ENCODE measurements around the gene FOXO4.
A peak's percentile ranks its signal among the peaks of the same experiment; 100 is the strongest.

Gene FOXO4

GRCh38 chrX:71103110-71103983 is 7.7 kb downstream of the FOXO4 start:
- H4K12ac ChIP-seq (ENCODE audit: low read depth, low read length) = no peak overlapping the region
- no peak overlapping the region for H2BK5ac ChIP-seq (ENCODE audit: low read depth, low read length, poor library complexity)
- peak overlapping the region; percentile 69 for H2BK12ac ChIP-seq (ENCODE audit: low read length)
- no peak overlapping the region for H2AK5ac ChIP-seq (ENCODE audit: low read length)
- H3K79me2 ChIP-seq (ENCODE audit: control insufficient read depth, insufficient read depth, low read length, poor library complexity) = no peaks in the 10 kb centered on the region
- peaks cover 0 to 7% of the 10 kb centered on the region in 2 experiments for H3K36me3 ChIP-seq (ENCODE audit: control insufficient read depth in 1 of 2, insufficient read depth in 2 of 2, low read length in 2 of 2)
- H3K4me3 ChIP-seq (ENCODE audit: low read depth, low read length) = no peak overlapping the region
- H3K27ac ChIP-seq (ENCODE audit: low read depth, low read length) = peak overlapping the region; percentile 66
- H4K91ac ChIP-seq (ENCODE audit: low read depth, low read length) = peak overlapping the region; percentile 63
- peak overlapping the region; percentile 45 for H3K4me2 ChIP-seq (ENCODE audit: low read length)
- H3K18ac ChIP-seq (ENCODE audit: low read length) = no peak overlapping the region
- no peak overlapping the region for H2BK120ac ChIP-seq (ENCODE audit: insufficient read depth, low read length, poor library complexity)
- H3K79me1 ChIP-seq (ENCODE audit: low read length) = peaks cover 7% of the 10 kb centered on the region
- no peak overlapping the region for H2AFZ ChIP-seq (ENCODE audit: insufficient read depth, low read length, poor library complexity)
- no peak overlapping the region for H3K23ac ChIP-seq (ENCODE audit: low read length)
- no peaks in the 10 kb centered on the region for H3K9me3 ChIP-seq (ENCODE audit: insufficient read depth, low read depth, low read length)
- H3K4me1 ChIP-seq (ENCODE audit: control insufficient read depth in 1 of 2, insufficient read depth in 2 of 2, low read length in 2 of 2) = peaks cover 25 to 40% of the 10 kb centered on the region in 2 experiments
- H3K9ac ChIP-seq (ENCODE audit: low read length) = no peak overlapping the region
- peak overlapping the region; percentile 63 for H3K14ac ChIP-seq (ENCODE audit: low read length)
- peak in 1 of 2 donors; percentile 13 for DNase-seq
- H3K4ac ChIP-seq (ENCODE audit: low read depth, low read length) = no peak overlapping the region
- WGBS (ENCODE audit: extremely low coverage, insufficient coverage, insufficient read length) = no CpG with 5 or more reads among the region's 10 CpGs
- H4K8ac ChIP-seq (ENCODE audit: low read depth, low read length) = peak overlapping the region; percentile 57
- no peaks in the 10 kb centered on the region for H3K27me3 ChIP-seq (ENCODE audit: insufficient read depth, low read length)

- Histone ChIP-seq H3K23ac (ENCODE audit: low read length) (no peak overlapping the region), H3K4me1 (ENCODE audit: control insufficient read depth in 1 of 2, insufficient read depth in 2 of 2, low read length in 2 of 2) (peaks cover 25 to 41% of the 10 kb centered on the region in 2 experiments), H3K9me3 (ENCODE audit: insufficient read depth, low read depth, low read length) (no peaks in the 10 kb centered on the region), H2BK12ac (ENCODE audit: low read length) (no peak overlapping the region), H3K27me3 (ENCODE audit: insufficient read depth, low read length) (no peaks in the 10 kb centered on the region), H3K27ac (ENCODE audit: low read depth, low read length) (no peak overlapping the region), H2AFZ (ENCODE audit: insufficient read depth, low read length, poor library complexity) (no peak overlapping the region), H3K79me2 (ENCODE audit: control insufficient read depth, insufficient read depth, low read length, poor library complexity) (no peaks in the 10 kb centered on the region), H3K14ac (ENCODE audit: low read length) (no peak overlapping the region), H2AK5ac (ENCODE audit: low read length) (no peak overlapping the region), H4K8ac (ENCODE audit: low read depth, low read length) (no peak overlapping the region), H3K9ac (ENCODE audit: low read length) (no peak overlapping the region), H3K36me3 (ENCODE audit: control insufficient read depth in 1 of 2, insufficient read depth in 2 of 2, low read length in 2 of 2) (peaks cover 0 to 6% of the 10 kb centered on the region in 2 experiments), H2BK120ac (ENCODE audit: insufficient read depth, low read length, poor library complexity) (no peak overlapping the region), H2BK5ac (ENCODE audit: low read depth, low read length, poor library complexity) (no peak overlapping the region), H4K91ac (ENCODE audit: low read depth, low read length) (no peak overlapping the region), H3K4me2 (ENCODE audit: low read length) (no peak overlapping the region), H4K12ac (ENCODE audit: low read depth, low read length) (no peak overlapping the region), H3K79me1 (ENCODE audit: low read length) (peaks cover 7% of the 10 kb centered on the region), H3K4ac (ENCODE audit: low read depth, low read length) (no peak overlapping the region), H3K4me3 (ENCODE audit: low read depth, low read length) (no peak overlapping the region), H3K18ac (ENCODE audit: low read length) (no peak overlapping the region)
- WGBS (ENCODE audit: extremely low coverage, insufficient coverage, insufficient read length) = no CpG with 5 or more reads among the region's 3 CpGs
- no peak for DNase-seq
Observed at GRCh38 chrX:71105628-71106027, 10.0 kb downstream of the FOXO4 start.

GRCh38 chrX:71106427-71106826 is 10.8 kb downstream of the FOXO4 start, which contains the start of gene CXorf65:
Gene CXorf65, minus strand, starts transcription at chrX:71106740. Its CDS starts 184 bp downstream, at chrX:71106556.
- Histone ChIP-seq H3K4ac (ENCODE audit: low read depth, low read length) (peak within 1 kb of the TSS; percentile 6), H3K79me1 (ENCODE audit: low read length) (peaks cover 7% of the 10 kb centered on the region), H3K27ac (ENCODE audit: low read depth, low read length) (peak within 1 kb of the TSS; percentile 54), H4K8ac (ENCODE audit: low read depth, low read length) (peak within 1 kb of the TSS; percentile 52), H3K4me3 (ENCODE audit: low read depth, low read length) (no peak within 1 kb of the TSS), H2BK5ac (ENCODE audit: low read depth, low read length, poor library complexity) (peak within 1 kb of the TSS; percentile 32), H2AFZ (ENCODE audit: insufficient read depth, low read length, poor library complexity) (no peak within 1 kb of the TSS), H3K18ac (ENCODE audit: low read length) (no peak within 1 kb of the TSS), H2AK5ac (ENCODE audit: low read length) (no peak within 1 kb of the TSS), H2BK120ac (ENCODE audit: insufficient read depth, low read length, poor library complexity) (peak within 1 kb of the TSS; percentile 87), H3K79me2 (ENCODE audit: control insufficient read depth, insufficient read depth, low read length, poor library complexity) (no peaks in the 10 kb centered on the region), H3K14ac (ENCODE audit: low read length) (peak within 1 kb of the TSS; percentile 58), H2BK12ac (ENCODE audit: low read length) (peak within 1 kb of the TSS; percentile 61), H3K9ac (ENCODE audit: low read length) (no peak within 1 kb of the TSS), H3K36me3 (ENCODE audit: control insufficient read depth in 1 of 2, insufficient read depth in 2 of 2, low read length in 2 of 2) (peaks cover 0 to 2% of the 10 kb centered on the region in 2 experiments), H3K4me1 (ENCODE audit: control insufficient read depth in 1 of 2, insufficient read depth in 2 of 2, low read length in 2 of 2) (peaks cover 20 to 35% of the 10 kb centered on the region in 2 experiments), H3K27me3 (ENCODE audit: insufficient read depth, low read length) (no peaks in the 10 kb centered on the region), H4K12ac (ENCODE audit: low read depth, low read length) (no peak within 1 kb of the TSS), H4K91ac (ENCODE audit: low read depth, low read length) (peak within 1 kb of the TSS; percentile 36), H3K23ac (ENCODE audit: low read length) (no peak within 1 kb of the TSS), H3K4me2 (ENCODE audit: low read length) (peak within 1 kb of the TSS; percentile 30), H3K9me3 (ENCODE audit: insufficient read depth, low read depth, low read length) (no peaks in the 10 kb centered on the region)
- WGBS (ENCODE audit: extremely low coverage, insufficient coverage, insufficient read length) = no CpG with 5 or more reads among the region's 1 CpG
- no peak for DNase-seq

GRCh38 chrX:71107245-71107644 is 11.6 kb downstream of the FOXO4 start:
- Histone ChIP-seq H3K23ac (ENCODE audit: low read length) (no peak overlapping the region), H3K9ac (ENCODE audit: low read length) (no peak overlapping the region), H2BK5ac (ENCODE audit: low read depth, low read length, poor library complexity) (peak overlapping the region; percentile 12), H4K12ac (ENCODE audit: low read depth, low read length) (no peak overlapping the region), H3K79me1 (ENCODE audit: low read length) (peaks cover 7% of the 10 kb centered on the region), H3K4me3 (ENCODE audit: low read depth, low read length) (no peak overlapping the region), H2BK12ac (ENCODE audit: low read length) (peak overlapping the region; percentile 61), H2AK5ac (ENCODE audit: low read length) (no peak overlapping the region), H3K9me3 (ENCODE audit: insufficient read depth, low read depth, low read length) (no peaks in the 10 kb centered on the region), H3K79me2 (ENCODE audit: control insufficient read depth, insufficient read depth, low read length, poor library complexity) (no peaks in the 10 kb centered on the region), H2AFZ (ENCODE audit: insufficient read depth, low read length, poor library complexity) (no peak overlapping the region), H4K91ac (ENCODE audit: low read depth, low read length) (peak overlapping the region; percentile 36), H3K27ac (ENCODE audit: low read depth, low read length) (peak overlapping the region; percentile 54), H4K8ac (ENCODE audit: low read depth, low read length) (no peak overlapping the region), H3K27me3 (ENCODE audit: insufficient read depth, low read length) (no peaks in the 10 kb centered on the region), H3K18ac (ENCODE audit: low read length) (no peak overlapping the region), H3K14ac (ENCODE audit: low read length) (no peak overlapping the region), H3K4me1 (ENCODE audit: control insufficient read depth in 1 of 2, insufficient read depth in 2 of 2, low read length in 2 of 2) (peaks cover 16 to 32% of the 10 kb centered on the region in 2 experiments), H3K4ac (ENCODE audit: low read depth, low read length) (no peak overlapping the region), H3K4me2 (ENCODE audit: low read length) (no peak overlapping the region), H2BK120ac (ENCODE audit: insufficient read depth, low read length, poor library complexity) (peak overlapping the region; percentile 87), H3K36me3 (ENCODE audit: control insufficient read depth in 1 of 2, insufficient read depth in 2 of 2, low read length in 2 of 2) (no peaks in the 10 kb centered on the region)
- DNase-seq = no peak
- WGBS (ENCODE audit: extremely low coverage, insufficient coverage, insufficient read length) = no CpG with 5 or more reads among the region's 4 CpGs
